Measurements from ENCODE around the gene EPN2. TPM values are rescaled to one million over a fixed set of nuclear protein-coding genes. Genes with fewer than 3 reads are reported as not detected.

EPN2 gene
- polyA plus RNA-seq, 1 of the 3 experiments (the other 2 are of a cell fraction): 38.9 TPM

DNA sequence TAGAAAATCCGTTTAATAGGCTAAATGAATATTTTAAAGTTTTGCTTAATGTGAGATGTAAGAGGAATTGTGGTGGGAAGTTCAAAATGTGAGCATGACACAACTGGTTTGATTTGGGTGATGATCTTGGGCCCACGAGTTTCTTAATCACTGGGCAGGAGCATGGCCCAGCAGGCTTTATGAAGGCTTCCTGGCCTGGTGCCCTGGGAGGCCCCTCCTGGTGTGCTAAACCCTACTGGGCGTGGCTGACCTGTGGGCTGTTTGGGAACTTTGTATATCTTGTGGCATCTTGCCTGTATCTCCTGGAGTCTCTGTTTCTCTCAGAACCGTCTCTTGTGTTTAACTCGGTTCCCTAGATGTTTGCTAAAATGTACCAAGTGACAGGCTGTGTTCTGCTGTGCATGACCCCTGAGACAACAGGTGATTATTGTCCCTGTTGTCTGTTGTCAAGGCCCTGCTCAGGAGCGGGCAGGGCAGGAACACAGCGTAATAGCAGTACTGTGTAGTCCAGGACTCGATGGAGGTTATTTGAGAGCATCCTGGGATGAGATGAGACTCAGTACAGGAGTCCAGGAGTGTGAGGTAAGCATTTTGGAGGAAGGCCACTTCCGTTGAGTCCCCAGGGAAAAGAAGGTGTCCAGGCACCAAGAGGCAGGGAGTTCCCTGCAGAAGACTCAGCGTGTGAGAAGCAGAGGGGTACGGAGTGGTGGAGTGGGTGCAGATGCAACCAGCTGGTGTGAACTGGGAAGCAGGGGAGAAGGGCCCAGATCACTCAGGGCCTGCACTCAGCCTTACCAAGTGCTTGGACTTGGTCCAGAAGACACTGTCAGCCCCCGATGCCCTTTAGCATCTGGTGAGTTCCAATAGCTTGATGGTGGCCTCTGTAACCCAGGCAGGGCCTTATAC lies 76.8 kb downstream of the EPN2 start (continued):
- TF ChIP-seq, protein P1, sequence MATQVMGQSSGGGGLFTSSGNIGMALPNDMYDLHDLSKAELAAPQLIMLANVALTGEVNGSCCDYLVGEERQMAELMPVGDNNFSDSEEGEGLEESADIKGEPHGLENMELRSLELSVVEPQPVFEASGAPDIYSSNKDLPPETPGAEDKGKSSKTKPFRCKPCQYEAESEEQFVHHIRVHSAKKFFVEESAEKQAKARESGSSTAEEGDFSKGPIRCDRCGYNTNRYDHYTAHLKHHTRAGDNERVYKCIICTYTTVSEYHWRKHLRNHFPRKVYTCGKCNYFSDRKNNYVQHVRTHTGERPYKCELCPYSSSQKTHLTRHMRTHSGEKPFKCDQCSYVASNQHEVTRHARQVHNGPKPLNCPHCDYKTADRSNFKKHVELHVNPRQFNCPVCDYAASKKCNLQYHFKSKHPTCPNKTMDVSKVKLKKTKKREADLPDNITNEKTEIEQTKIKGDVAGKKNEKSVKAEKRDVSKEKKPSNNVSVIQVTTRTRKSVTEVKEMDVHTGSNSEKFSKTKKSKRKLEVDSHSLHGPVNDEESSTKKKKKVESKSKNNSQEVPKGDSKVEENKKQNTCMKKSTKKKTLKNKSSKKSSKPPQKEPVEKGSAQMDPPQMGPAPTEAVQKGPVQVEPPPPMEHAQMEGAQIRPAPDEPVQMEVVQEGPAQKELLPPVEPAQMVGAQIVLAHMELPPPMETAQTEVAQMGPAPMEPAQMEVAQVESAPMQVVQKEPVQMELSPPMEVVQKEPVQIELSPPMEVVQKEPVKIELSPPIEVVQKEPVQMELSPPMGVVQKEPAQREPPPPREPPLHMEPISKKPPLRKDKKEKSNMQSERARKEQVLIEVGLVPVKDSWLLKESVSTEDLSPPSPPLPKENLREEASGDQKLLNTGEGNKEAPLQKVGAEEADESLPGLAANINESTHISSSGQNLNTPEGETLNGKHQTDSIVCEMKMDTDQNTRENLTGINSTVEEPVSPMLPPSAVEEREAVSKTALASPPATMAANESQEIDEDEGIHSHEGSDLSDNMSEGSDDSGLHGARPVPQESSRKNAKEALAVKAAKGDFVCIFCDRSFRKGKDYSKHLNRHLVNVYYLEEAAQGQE (IDR thresholded peaks at IDR 0.05; ENCODE audit: low read depth, low read length): no peak

DNA sequence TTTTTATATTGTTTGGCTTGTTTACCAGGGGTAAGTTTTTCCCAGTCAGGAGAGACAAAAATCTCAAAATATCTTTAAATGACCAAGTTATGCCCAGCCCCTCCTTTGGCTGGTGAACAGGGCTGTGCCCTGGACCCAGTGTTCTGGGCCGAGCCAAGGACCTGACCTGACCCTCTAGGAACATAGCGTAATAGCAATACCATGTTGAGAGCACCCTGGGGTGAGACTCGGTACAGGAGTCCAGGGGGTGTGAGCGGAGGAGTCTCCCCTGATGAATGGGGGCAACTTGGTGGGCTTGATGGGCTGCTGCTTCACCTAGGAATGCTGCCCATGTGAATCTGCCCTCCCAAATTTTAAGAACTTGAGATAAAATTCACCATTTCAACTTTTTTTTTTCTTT lies 77.9 kb downstream of the EPN2 start:
- ChIA-PET POLR2A (no interaction called here), CTCF (no interaction called here)
- H3K36me3 ChIP-seq (replicated peaks in 1 of 2; ENCODE audit: control insufficient read depth in 1 of 2, insufficient read depth in 2 of 2, low read length in 1 of 2): peaks cover 18 to 44% of the 10 kb centered on the region in 2 experiments
- peaks cover 4 to 16% of the 10 kb centered on the region in 2 experiments; a peak in 3 of 4 replicates for H3K4me1 ChIP-seq (ENCODE audit: control insufficient read depth in 1 of 2, insufficient read depth in 2 of 2, low read depth in 1 of 2, low read length in 1 of 2)
- 95% methylated on average over 2 of the region's 4 CpGs for WGBS (ENCODE audit: low lambda C conversion rate)
- H3K27me3 ChIP-seq (ENCODE audit: insufficient read depth): no peaks in the 10 kb centered on the region
- no peak overlapping the region for H3K27ac ChIP-seq (ENCODE audit: low read depth in 2 of 2, low read length in 1 of 2)
- no peaks in the 10 kb centered on the region for H3K79me2 ChIP-seq (ENCODE audit: insufficient read depth)
- peaks cover 7% of the 10 kb centered on the region for H3F3A ChIP-seq (replicated peaks; ENCODE audit: insufficient read depth)
- H3K9ac ChIP-seq: no peak overlapping the region
- no peaks in the 10 kb centered on the region for H3K9me2 ChIP-seq
- DNase-seq: no peak
- H3K9me3 ChIP-seq: no peaks in the 10 kb centered on the region
- no peak overlapping the region for H3K4me2 ChIP-seq
- H3K4me3 ChIP-seq (ENCODE audit: low read depth in 2 of 2, low read length in 1 of 2): no peak overlapping the region
- TF ChIP-seq EP300 (IDR thresholded peaks at IDR 0.05; ENCODE audit: borderline replicate concordance in 1 of 2, low read depth in 1 of 2, low read length in 1 of 2) (no peak), CHD2 (IDR thresholded peaks at IDR 0.05; ENCODE audit: low read length, partially characterized antibody) (no peak), EZH2phosphoT487 (IDR thresholded peaks at IDR 0.05; ENCODE audit: borderline replicate concordance, low read depth) (no peak), MEF2A (IDR thresholded peaks at IDR 0.05; ENCODE audit: borderline replicate concordance, low read depth) (no peak), FOXM1 (IDR thresholded peaks at IDR 0.05; ENCODE audit: low read depth) (no peak), YY1 (IDR thresholded peaks at IDR 0.05; ENCODE audit: low read depth) (no peak), ELF1 (IDR thresholded peaks at IDR 0.05) (no peak), JUND (IDR thresholded peaks at IDR 0.05) (no peak), MXI1 (IDR thresholded peaks at IDR 0.05; ENCODE audit: low read depth, low read length) (no peak), RAD21 (IDR thresholded peaks at IDR 0.05; ENCODE audit: low read length) (no peak), NRF1 (IDR thresholded peaks at IDR 0.05; ENCODE audit: low read depth, low read length) (no peak), NFIC (IDR thresholded peaks at IDR 0.05; ENCODE audit: borderline replicate concordance) (no peak), GATA2 (CRISPR knock-in tag; IDR thresholded peaks at IDR 0.05) (no peak), FOSL2 (IDR thresholded peaks at IDR 0.05; ENCODE audit: borderline replicate concordance, low read depth) (no peak), SIN3A (IDR thresholded peaks at IDR 0.05; ENCODE audit: borderline replicate concordance, low read depth, low read length) (no peak)
- TF ChIP-seq, protein P2, sequence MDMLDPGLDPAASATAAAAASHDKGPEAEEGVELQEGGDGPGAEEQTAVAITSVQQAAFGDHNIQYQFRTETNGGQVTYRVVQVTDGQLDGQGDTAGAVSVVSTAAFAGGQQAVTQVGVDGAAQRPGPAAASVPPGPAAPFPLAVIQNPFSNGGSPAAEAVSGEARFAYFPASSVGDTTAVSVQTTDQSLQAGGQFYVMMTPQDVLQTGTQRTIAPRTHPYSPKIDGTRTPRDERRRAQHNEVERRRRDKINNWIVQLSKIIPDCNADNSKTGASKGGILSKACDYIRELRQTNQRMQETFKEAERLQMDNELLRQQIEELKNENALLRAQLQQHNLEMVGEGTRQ (IDR thresholded peaks at IDR 0.05; ENCODE audit: borderline replicate concordance, low read depth, low read length): no peak
- TF ChIP-seq, protein P3, sequence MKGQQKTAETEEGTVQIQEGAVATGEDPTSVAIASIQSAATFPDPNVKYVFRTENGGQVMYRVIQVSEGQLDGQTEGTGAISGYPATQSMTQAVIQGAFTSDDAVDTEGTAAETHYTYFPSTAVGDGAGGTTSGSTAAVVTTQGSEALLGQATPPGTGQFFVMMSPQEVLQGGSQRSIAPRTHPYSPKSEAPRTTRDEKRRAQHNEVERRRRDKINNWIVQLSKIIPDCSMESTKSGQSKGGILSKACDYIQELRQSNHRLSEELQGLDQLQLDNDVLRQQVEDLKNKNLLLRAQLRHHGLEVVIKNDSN (IDR thresholded peaks at IDR 0.05; ENCODE audit: borderline replicate concordance, low read depth): no peak
- TF ChIP-seq, protein P1 (IDR thresholded peaks at IDR 0.05; ENCODE audit: low read depth, low read length): no peak
- H4K20me1 ChIP-seq (ENCODE audit: insufficient read depth): no peaks in the 10 kb centered on the region
- H2AFZ ChIP-seq (ENCODE audit: low read depth): no peak overlapping the region

Measured in SK-N-SH (cell line).